SH-SY5Y (cell line): Measurements from ENCODE around the gene CPZ.

ENCODE experiments used
- GATA2 ChIP-seq: IDR thresholded peaks from 2 replicates; pipeline ENCODE4 v1.6.1; 2011; ENCODE audit warnings: mild to moderate bottlenecking, low read depth, low read length
- GATA3 ChIP-seq: IDR thresholded peaks from 2 replicates; pipeline ENCODE4 v1.6.1; 2011; ENCODE audit warnings: low read depth, mild to moderate bottlenecking, low read length, moderate library complexity

Gene CPZ

GRCh38 chr4:8643441-8643840 is 50.9 kb downstream of the CPZ start:
- TF ChIP-seq GATA2 (no peak), GATA3 (no peak)

GRCh38 chr4:8643986-8644385 is 51.4 kb downstream of the CPZ start:
- TF ChIP-seq GATA3: no peak
- TF ChIP-seq GATA2: no peak

GRCh38 chr4:8644461-8644891 is 51.9 kb downstream of the CPZ start:
- no peak for TF ChIP-seq GATA3
- TF ChIP-seq GATA2: no peak

- no peak for TF ChIP-seq GATA2
- no peak for TF ChIP-seq GATA3
Measured at GRCh38 chr4:8644966-8645752, 52.6 kb downstream of the CPZ start.

GRCh38 chr4:8645753-8646124 is 53.2 kb downstream of the CPZ start:
- TF ChIP-seq GATA2 (no peak), GATA3 (no peak)

- no peak for TF ChIP-seq GATA3
- no peak for TF ChIP-seq GATA2
Measured at GRCh38 chr4:8646296-8647093, 53.9 kb downstream of the CPZ start.

GRCh38 chr4:8647094-8647570 is 54.6 kb downstream of the CPZ start:
- TF ChIP-seq GATA2 (no peak), GATA3 (no peak)

GRCh38 chr4:8647626-8648025 is 55.1 kb downstream of the CPZ start:
- TF ChIP-seq GATA3 (no peak), GATA2 (no peak)

GRCh38 chr4:8648296-8648695 is 55.7 kb downstream of the CPZ start:
- TF ChIP-seq GATA2 (no peak), GATA3 (no peak)

- TF ChIP-seq GATA3: no peak
- TF ChIP-seq GATA2: no peak
Measured at GRCh38 chr4:8648816-8649630, 56.5 kb downstream of the CPZ start.

- TF ChIP-seq GATA3 (no peak), GATA2 (no peak)
Measured at GRCh38 chr4:8649631-8650361, 57.2 kb downstream of the CPZ start.

- TF ChIP-seq GATA3 (no peak), GATA2 (no peak)
Measured at GRCh38 chr4:8651661-8652180, 59.2 kb downstream of the CPZ start.
